SK-N-SH (cell line): ENCODE measurements around the gene SPRY1.

Experiments used
- CTCF ChIP-seq: fragments of 200-600 bp; sonication (generic); IDR thresholded peaks from 2 replicates; pipeline ENCODE4 v1.6.1; 2017; ENCODE audit warnings: antibody characterized with exemption, mild to moderate bottlenecking, moderate library complexity
- MEF2A ChIP-seq: IDR thresholded peaks from 2 replicates; pipeline ENCODE4 v1.4.0; 2012; ENCODE audit warnings: low read depth, borderline replicate concordance

GRCh38 chr4:123435246-123436113 lies 38.9 kb downstream of the SPRY1 start:
- TF ChIP-seq CTCF, result no peak
- no peak for TF ChIP-seq MEF2A
